Testis (tissue), 2 donors: ENCODE measurements around the gene PALM2AKAP2.

ENCODE experiments used
- POLR2A ChIP-seq: fragments of 450-650 bp; IDR thresholded peaks from one replicate; pipeline ENCODE4 v1.6.1; 2017; ENCODE audit warnings: antibody characterized with exemption, mild to moderate bottlenecking, moderate library complexity
- TF ChIP-seq, protein P1 (sequence below), 3 experiments: fragments of 450-650 bp in 2 of 3; fragments of 200-600 bp in 1 of 3; sonication (generic) in 1 of 3; IDR thresholded peaks; one replicate each; pipeline ENCODE4 v1.5.1; 2016 to 2019; ENCODE audit warnings: antibody characterized with exemption in 3 of 3, mild to moderate bottlenecking in 2 of 3, moderate library complexity in 1 of 3

DNA sequence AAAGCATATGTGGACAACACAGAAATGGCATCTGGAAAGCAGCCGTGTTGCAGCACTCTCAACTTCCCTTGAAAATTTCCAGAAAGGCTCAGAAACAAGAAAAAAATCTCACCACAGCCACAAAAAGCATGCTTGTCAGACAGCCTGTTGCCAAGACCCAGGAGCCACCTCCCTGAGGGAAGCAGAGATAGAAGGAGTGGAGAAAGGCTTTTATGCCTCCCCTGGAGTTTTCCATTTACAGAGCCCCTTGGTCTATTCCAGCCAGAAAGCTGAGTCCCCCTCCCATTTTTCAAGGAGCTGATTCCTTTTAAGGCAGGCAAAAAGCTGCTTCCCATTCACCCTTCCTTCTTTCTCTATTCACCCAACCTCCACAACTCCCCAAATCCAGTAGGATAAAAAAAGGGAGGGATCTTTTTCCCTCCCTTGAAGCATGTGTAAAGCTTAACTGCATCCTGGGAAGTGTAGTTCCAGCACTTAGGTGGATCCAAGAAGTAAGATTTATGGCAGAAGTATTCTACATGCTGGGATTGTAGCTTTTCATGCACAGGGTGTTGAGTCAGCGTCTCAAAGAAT is 37.1 kb upstream of the PALM2AKAP2 start:
- TF ChIP-seq, protein P1, sequence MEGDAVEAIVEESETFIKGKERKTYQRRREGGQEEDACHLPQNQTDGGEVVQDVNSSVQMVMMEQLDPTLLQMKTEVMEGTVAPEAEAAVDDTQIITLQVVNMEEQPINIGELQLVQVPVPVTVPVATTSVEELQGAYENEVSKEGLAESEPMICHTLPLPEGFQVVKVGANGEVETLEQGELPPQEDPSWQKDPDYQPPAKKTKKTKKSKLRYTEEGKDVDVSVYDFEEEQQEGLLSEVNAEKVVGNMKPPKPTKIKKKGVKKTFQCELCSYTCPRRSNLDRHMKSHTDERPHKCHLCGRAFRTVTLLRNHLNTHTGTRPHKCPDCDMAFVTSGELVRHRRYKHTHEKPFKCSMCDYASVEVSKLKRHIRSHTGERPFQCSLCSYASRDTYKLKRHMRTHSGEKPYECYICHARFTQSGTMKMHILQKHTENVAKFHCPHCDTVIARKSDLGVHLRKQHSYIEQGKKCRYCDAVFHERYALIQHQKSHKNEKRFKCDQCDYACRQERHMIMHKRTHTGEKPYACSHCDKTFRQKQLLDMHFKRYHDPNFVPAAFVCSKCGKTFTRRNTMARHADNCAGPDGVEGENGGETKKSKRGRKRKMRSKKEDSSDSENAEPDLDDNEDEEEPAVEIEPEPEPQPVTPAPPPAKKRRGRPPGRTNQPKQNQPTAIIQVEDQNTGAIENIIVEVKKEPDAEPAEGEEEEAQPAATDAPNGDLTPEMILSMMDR (IDR thresholded peaks at IDR 0.05), result no peak
- no peak for TF ChIP-seq POLR2A
